Stimulated activated CD8-positive, alpha-beta memory T cell treated with anti-CD3 and anti-CD28 coated beads, Interleukin-2, amount 100 ng/mL, for 48 hours (primary cell): Measurements from ENCODE around the gene LAD1.

Source experiments
- DNase-seq, 2 donors: peaks; one replicate each; pipeline ENCODE4 v3.0.0-alpha.2; 2020; ENCODE audit warnings: low read depth in 2 of 2

The LAD1 gene

GRCh38 chr1:201418461-201418860 is 19.3 kb upstream of the LAD1 start:
- DNase-seq = no peak

GRCh38 chr1:201414051-201414738 is 15.1 kb upstream of the LAD1 start:
- DNase-seq = no peak

- DNase-seq = no peak
Observed at GRCh38 chr1:201411292-201411691, 12.2 kb upstream of the LAD1 start.

GRCh38 chr1:201409440-201409839 is 10.3 kb upstream of the LAD1 start:
- no peak for DNase-seq

- no peak for DNase-seq
Observed at GRCh38 chr1:201408834-201409200, 9.7 kb upstream of the LAD1 start.

- DNase-seq = peak; percentile 56 to 70
Observed at GRCh38 chr1:201408176-201408833, 9.2 kb upstream of the LAD1 start.

GRCh38 chr1:201406831-201407406 is 7.8 kb upstream of the LAD1 start:
- DNase-seq = no peak

- no peak for DNase-seq
Observed at GRCh38 chr1:201405484-201405831, 6.3 kb upstream of the LAD1 start.

GRCh38 chr1:201404722-201405483 is 5.8 kb upstream of the LAD1 start:
- DNase-seq = no peak

- no peak for DNase-seq
Observed at GRCh38 chr1:201404055-201404454, 4.9 kb upstream of the LAD1 start.

- no peak for DNase-seq
Observed at GRCh38 chr1:201403359-201403758, 4.2 kb upstream of the LAD1 start.

GRCh38 chr1:201401700-201402099 is 2.6 kb upstream of the LAD1 start:
- no peak for DNase-seq

- no peak for DNase-seq
Observed at GRCh38 chr1:201400852-201401230, 1.7 kb upstream of the LAD1 start.

GRCh38 chr1:201400212-201400851 is 1.2 kb upstream of the LAD1 start:
- DNase-seq = no peak

- no peak for DNase-seq
Observed at GRCh38 chr1:201399352-201400126, 415 bp upstream of the LAD1 start.

- no peak for DNase-seq
Observed at GRCh38 chr1:201397675-201398074, 1.4 kb downstream of the LAD1 start.

- no peak for DNase-seq
Observed at GRCh38 chr1:201396861-201397464, 2.2 kb downstream of the LAD1 start.

- DNase-seq = no peak
Observed at GRCh38 chr1:201395936-201396335, 3.2 kb downstream of the LAD1 start.

- DNase-seq = no peak
Observed at GRCh38 chr1:201394591-201394990, 4.5 kb downstream of the LAD1 start.

- DNase-seq = no peak
Observed at GRCh38 chr1:201393076-201393475, 6.0 kb downstream of the LAD1 start.
